Colonic mucosa (tissue), 4 donors: ENCODE measurements around the gene TTC27. TPM values are rescaled to one million over a fixed set of nuclear protein-coding genes. Genes with fewer than 3 reads are reported as not detected.

Source experiments
- DNase-seq: peaks from one replicate; pipeline ENCODE4 v3.0.0-alpha.2; 2020
- H3K27ac ChIP-seq: fragments of 200-600 bp; one replicate; pipeline ENCODE4 v1.8.0; 2021
- H3K27me3 ChIP-seq: fragments of 200-600 bp; one replicate; pipeline ENCODE4 v1.8.0; 2021
- H3K36me3 ChIP-seq: fragments of 200-600 bp; one replicate; pipeline ENCODE4 v1.8.0; 2021
- H3K4me1 ChIP-seq: fragments of 200-600 bp; one replicate; pipeline ENCODE4 v1.8.0; 2021; ENCODE audit warnings: mild to moderate bottlenecking
- H3K4me3 ChIP-seq: fragments of 200-600 bp; one replicate; pipeline ENCODE4 v1.8.0; 2021
- H3K9ac ChIP-seq, 2 donors: one replicate each; pipeline ENCODE4 v1.7.0; 2013; ENCODE audit warnings: control low read depth in 2 of 2, low read depth in 2 of 2, low read length in 2 of 2
- H3K9me3 ChIP-seq: fragments of 200-600 bp; one replicate; pipeline ENCODE4 v1.8.0; 2021
- intact Hi-C: fragments of 100-400 bp; cut with DNase I; formaldehyde crosslinking; loops from one replicate; pipeline ENCODE4 v1.14.1; 2022
- total RNA-seq, 2 donors: library from RNA; stranded (reverse); fragmentation: NEBNext Ultra II Directional in 1 of 2; extraction: Animal tissue kit (Norgen Biotek cat#: 25700) in 1 of 2; gene quantifications; one replicate each; pipeline ENCODE4 v1.2.1, GENCODE V29; 2021
- TF ChIP-seq, protein P1 (sequence below): fragments of 200-600 bp; IDR thresholded peaks from one replicate; pipeline ENCODE4 v1.8.0; 2022; ENCODE audit warnings: antibody characterized with exemption, mild to moderate bottlenecking
- donor health status: healthy.
- donor health status: DM: no; HTN: no; CAD: no.
- donor health status: DM: no; HTN: no; CAD: no.

Gene TTC27
- total RNA-seq, 2 donors from 2014 or later, result 10.0 to 15.5 TPM

DNA sequence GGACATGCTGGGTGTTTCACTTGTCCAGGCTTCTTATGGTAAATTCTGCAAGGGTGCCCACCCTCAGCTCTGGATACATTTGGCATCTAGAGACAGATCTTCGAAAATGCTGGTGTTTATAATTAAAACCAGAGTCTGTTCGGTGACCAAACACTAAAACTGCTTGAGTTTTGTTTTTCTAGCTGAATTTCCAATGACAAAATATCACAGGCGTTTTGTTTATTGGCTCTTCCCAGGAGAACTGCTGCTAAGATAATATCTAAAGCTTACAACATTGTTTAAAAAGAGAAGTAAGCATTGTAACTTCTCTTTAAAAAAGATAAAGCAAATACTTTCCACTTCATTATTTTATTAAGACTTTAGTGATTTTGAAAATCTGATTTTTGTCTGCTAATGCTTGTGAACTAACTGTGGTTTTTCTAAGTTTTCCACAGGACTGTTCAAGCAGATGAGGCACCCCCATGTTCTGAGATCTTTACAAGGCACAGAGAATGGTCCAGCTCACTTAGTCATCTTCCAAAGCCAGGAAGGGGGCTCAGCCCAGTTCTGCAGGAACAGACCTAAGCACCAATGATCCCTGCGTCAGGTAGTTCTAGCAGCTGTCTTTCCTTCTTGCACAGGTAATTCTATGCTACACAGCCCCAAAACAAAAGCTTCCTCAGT is 224.1 kb downstream of the TTC27 start:
- Histone ChIP-seq H3K27ac (no peak overlapping the region), H3K9me3 (no peaks in the 10 kb centered on the region), H3K36me3 (no peaks in the 10 kb centered on the region), H3K4me1 (no peaks in the 10 kb centered on the region), H3K27me3 (no peaks in the 10 kb centered on the region), H3K9ac (no peak overlapping the region), H3K4me3 (no peak overlapping the region)
- no peak for DNase-seq
- TF ChIP-seq, protein P1, sequence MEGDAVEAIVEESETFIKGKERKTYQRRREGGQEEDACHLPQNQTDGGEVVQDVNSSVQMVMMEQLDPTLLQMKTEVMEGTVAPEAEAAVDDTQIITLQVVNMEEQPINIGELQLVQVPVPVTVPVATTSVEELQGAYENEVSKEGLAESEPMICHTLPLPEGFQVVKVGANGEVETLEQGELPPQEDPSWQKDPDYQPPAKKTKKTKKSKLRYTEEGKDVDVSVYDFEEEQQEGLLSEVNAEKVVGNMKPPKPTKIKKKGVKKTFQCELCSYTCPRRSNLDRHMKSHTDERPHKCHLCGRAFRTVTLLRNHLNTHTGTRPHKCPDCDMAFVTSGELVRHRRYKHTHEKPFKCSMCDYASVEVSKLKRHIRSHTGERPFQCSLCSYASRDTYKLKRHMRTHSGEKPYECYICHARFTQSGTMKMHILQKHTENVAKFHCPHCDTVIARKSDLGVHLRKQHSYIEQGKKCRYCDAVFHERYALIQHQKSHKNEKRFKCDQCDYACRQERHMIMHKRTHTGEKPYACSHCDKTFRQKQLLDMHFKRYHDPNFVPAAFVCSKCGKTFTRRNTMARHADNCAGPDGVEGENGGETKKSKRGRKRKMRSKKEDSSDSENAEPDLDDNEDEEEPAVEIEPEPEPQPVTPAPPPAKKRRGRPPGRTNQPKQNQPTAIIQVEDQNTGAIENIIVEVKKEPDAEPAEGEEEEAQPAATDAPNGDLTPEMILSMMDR, result no peak
- intact Hi-C loops, result no loop called here

DNA sequence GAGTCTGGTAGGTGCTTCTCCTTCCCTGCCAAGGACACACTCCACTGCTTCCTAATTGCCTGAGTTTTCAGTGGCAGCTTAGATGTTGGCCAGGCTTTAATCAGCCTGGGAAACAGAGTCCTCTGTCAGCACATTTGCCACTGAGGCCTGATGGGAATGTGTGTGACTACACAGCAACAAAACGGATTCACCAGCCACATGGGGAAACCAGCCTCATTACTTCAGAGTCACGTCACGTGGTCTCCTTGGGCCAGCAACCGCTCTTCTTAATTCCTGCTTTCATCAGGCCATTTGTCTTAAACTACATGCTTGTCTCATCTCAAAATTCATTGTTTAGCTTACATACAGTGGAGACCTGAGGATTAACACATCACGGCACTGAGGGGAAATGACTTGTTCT is 225.0 kb downstream of the TTC27 start:
- Histone ChIP-seq H3K27ac (no peak overlapping the region), H3K27me3 (no peaks in the 10 kb centered on the region), H3K4me1 (no peaks in the 10 kb centered on the region), H3K9ac (no peak overlapping the region), H3K9me3 (no peaks in the 10 kb centered on the region), H3K4me3 (no peak overlapping the region), H3K36me3 (no peaks in the 10 kb centered on the region)
- DNase-seq, result no peak
- TF ChIP-seq, protein P1, result no peak
- intact Hi-C loops, result no loop called here

DNA sequence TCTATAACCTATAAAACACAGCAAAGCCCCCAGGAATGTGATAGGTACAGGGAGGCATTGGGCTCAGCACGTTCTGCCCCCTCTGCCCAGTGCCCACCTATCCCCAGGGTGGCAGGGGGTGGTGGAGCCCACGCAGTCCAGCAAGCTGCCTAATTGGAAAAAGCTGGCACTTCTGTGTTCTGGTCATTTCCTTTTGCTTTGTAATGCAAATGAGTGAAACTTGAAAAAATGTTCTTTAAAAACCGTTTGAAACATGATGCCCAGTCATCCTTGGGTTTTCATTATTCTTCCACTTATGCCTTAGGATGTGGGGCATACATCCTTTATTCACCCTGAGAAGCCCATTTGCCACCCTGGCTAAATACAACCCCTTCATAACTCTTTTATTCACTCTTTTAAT is 229.0 kb downstream of the TTC27 start:
- Histone ChIP-seq H3K4me1 (no peaks in the 10 kb centered on the region), H3K9ac (no peak overlapping the region), H3K9me3 (no peaks in the 10 kb centered on the region), H3K27me3 (no peaks in the 10 kb centered on the region), H3K4me3 (no peak overlapping the region), H3K36me3 (no peaks in the 10 kb centered on the region), H3K27ac (no peak overlapping the region)
- no peak for DNase-seq
- TF ChIP-seq, protein P1, result no peak
- intact Hi-C loops, result no loop called here

DNA sequence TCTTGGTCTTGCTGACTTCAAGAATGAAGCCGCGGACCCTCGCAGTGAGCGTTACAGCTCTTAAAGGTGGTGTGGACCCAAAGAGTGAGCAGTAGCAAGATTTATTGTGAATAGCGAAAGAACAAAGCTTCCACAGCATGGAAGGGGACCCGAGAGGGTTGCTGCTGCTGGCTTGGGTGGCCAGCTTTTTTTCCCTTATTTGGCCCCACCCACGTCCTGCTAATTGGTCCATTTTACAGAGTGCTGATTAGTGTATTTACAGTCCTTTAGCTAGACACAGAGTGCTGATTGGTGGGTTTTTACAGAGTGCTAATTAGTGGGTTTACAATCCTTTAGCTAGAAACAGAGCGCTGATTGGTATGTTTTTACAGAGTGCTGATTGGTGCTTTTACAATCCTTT is 230.9 kb downstream of the TTC27 start:
- Histone ChIP-seq H3K4me1 (no peaks in the 10 kb centered on the region), H3K9ac (no peak overlapping the region), H3K4me3 (no peak overlapping the region), H3K9me3 (no peaks in the 10 kb centered on the region), H3K27me3 (no peaks in the 10 kb centered on the region), H3K27ac (no peak overlapping the region), H3K36me3 (no peaks in the 10 kb centered on the region)
- TF ChIP-seq, protein P1, result no peak
- DNase-seq, result no peak
- intact Hi-C loops, result no loop called here

DNA sequence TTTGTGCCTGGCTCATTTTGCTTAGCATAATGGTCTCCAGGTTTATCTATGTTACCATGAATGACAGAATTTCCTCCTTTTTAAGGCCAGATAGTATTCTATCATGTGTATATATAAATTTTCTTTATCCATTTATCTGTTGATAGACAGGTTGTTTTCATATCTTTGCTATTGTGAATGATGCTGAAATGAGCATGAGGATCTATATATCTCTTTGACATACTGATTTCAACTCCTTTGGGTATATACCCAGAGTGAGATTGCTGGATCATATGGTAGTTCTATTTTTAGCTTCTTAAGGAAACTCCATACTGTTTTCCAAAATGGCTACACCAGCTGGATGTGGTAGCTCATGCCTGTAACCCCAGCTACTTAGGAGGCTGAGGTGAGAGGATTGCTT is 232.5 kb downstream of the TTC27 start:
- TF ChIP-seq, protein P1, result no peak
- Histone ChIP-seq H3K9ac (no peak overlapping the region), H3K9me3 (no peaks in the 10 kb centered on the region), H3K27ac (no peak overlapping the region), H3K27me3 (no peaks in the 10 kb centered on the region), H3K4me1 (no peaks in the 10 kb centered on the region), H3K36me3 (no peaks in the 10 kb centered on the region), H3K4me3 (no peak overlapping the region)
- intact Hi-C loops, result no loop called here
- DNase-seq, result no peak
